Measurements from ENCODE around the gene ZNF536. TPM values are rescaled to one million over a fixed set of nuclear protein-coding genes. Genes with fewer than 3 reads are reported as not detected.

Gene ZNF536
- total and polyA plus RNA-seq, 2 of the 13 experiments (the other 11 are each of a cell fraction or from before 2014, with no cell fraction given) = not detected

DNA sequence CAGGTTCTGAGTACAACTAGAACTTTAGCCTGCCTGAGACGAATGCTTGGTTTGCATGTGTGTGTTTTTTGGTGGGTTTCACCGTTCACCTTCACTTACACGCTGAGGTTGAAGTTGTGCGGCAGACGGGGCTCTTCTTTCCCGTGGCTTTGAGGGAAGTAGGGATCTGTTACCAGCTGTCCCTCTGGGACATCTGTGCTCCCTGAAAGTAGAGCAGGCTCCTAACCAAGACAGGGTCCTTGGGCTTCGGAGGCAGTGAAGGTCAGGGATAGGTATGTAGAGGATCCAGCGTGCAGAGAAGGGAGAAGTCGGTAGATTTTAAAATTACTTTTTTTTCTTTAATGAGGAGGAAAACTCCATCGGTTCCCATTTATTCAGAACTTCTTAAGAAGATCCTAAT lies 48.7 kb downstream of the ZNF536 start:
- H3K36me3 ChIP-seq (replicated peaks in 1 of 2; ENCODE audit: control insufficient read depth in 1 of 2, insufficient read depth in 2 of 2, low read length in 2 of 2) = no peaks in the 10 kb centered on the region
- ATAC-seq = no peak
- peaks cover 0 to 8% of the 10 kb centered on the region in 2 experiments; a peak in 2 of 5 replicates for H3K27me3 ChIP-seq (ENCODE audit: control insufficient read depth in 1 of 2, insufficient read depth in 2 of 2, low read length in 2 of 2)
- H3K4me1 ChIP-seq (ENCODE audit: insufficient read depth, low read length) = no peaks in the 10 kb centered on the region
- no peak overlapping the region for H3K4me3 ChIP-seq (replicated peaks in 1 of 3; ENCODE audit: insufficient read depth in 1 of 3, low read depth in 2 of 3, low read length in 3 of 3)
- intact Hi-C loops (cut with micrococcal nuclease; ENCODE audit: unreplicated experiment) (no loop called here), in situ Hi-C loops (cut with HindIII; ENCODE audit: extremely low pct_ligation_motif_present, low pct_unique_long_range_greater_than_20kb) (no loop called here)
- no peak overlapping the region for H3K4me2 ChIP-seq (ENCODE audit: low read depth, low read length)
- H3K9me3 ChIP-seq (ENCODE audit: low read length) = no peaks in the 10 kb centered on the region
- no peak for DNase-seq (ENCODE audit: low spot score)
- FAIRE-seq = no peak
- BruUV-seq (replicated peaks) = no TSS peak
- no peaks in the 10 kb centered on the region for H4K20me1 ChIP-seq (ENCODE audit: insufficient read depth, low read length)
- no peaks in the 10 kb centered on the region for H3K79me2 ChIP-seq (ENCODE audit: insufficient read depth, low read length)
- H3K27ac ChIP-seq (ENCODE audit: extremely low read length, insufficient read depth, low read length) = no peak overlapping the region
- POLR2A ChIA-PET = no interaction called here
- H2AFZ ChIP-seq (ENCODE audit: low read length) = no peak overlapping the region
- no peak overlapping the region for H3K9ac ChIP-seq (ENCODE audit: insufficient read depth, low read depth, low read length)
- TF ChIP-seq IRF2 (CRISPR knock-in tag; IDR thresholded peaks at IDR 0.05) (no peak), RFX1 (IDR thresholded peaks at IDR 0.05) (no peak), MBD4 (IDR thresholded peaks at IDR 0.05; ENCODE audit: borderline replicate concordance, low read length) (no peak)
- CTCF ChIA-PET (ENCODE audit: low intra/inter-chr PET ratio, low total read pairs) = no interaction called here
- 23% methylated on average over 10 of the region's 10 CpGs for WGBS (ENCODE audit: low lambda C conversion rate)

GRCh38 chr19:30421571-30421970 lies 49.4 kb downstream of the ZNF536 start:
- H2AFZ ChIP-seq (ENCODE audit: low read length) = no peak overlapping the region
- in situ Hi-C loops (cut with HindIII; ENCODE audit: extremely low pct_ligation_motif_present, low pct_unique_long_range_greater_than_20kb) = no loop called here
- no peak overlapping the region for H3K9ac ChIP-seq (ENCODE audit: insufficient read depth, low read depth, low read length)
- no peaks in the 10 kb centered on the region for H3K4me1 ChIP-seq (ENCODE audit: insufficient read depth, low read length)
- POLR2A ChIA-PET = no interaction called here
- no peak for TF ChIP-seq RFXAP (CRISPR knock-in tag; IDR thresholded peaks at IDR 0.05; ENCODE audit: borderline replicate concordance)
- TF ChIP-seq, protein P1, sequence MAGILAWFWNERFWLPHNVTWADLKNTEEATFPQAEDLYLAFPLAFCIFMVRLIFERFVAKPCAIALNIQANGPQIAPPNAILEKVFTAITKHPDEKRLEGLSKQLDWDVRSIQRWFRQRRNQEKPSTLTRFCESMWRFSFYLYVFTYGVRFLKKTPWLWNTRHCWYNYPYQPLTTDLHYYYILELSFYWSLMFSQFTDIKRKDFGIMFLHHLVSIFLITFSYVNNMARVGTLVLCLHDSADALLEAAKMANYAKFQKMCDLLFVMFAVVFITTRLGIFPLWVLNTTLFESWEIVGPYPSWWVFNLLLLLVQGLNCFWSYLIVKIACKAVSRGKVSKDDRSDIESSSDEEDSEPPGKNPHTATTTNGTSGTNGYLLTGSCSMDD (CRISPR knock-in tag; IDR thresholded peaks at IDR 0.05) = no peak
- TF ChIP-seq, protein P2, sequence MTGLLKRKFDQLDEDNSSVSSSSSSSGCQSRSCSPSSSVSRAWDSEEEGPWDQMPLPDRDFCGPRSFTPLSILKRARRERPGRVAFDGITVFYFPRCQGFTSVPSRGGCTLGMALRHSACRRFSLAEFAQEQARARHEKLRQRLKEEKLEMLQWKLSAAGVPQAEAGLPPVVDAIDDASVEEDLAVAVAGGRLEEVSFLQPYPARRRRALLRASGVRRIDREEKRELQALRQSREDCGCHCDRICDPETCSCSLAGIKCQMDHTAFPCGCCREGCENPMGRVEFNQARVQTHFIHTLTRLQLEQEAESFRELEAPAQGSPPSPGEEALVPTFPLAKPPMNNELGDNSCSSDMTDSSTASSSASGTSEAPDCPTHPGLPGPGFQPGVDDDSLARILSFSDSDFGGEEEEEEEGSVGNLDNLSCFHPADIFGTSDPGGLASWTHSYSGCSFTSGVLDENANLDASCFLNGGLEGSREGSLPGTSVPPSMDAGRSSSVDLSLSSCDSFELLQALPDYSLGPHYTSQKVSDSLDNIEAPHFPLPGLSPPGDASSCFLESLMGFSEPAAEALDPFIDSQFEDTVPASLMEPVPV (CRISPR knock-in tag; IDR thresholded peaks at IDR 0.05) = no peak
- no peak for TF ChIP-seq CCDC6 (CRISPR knock-in tag; IDR thresholded peaks at IDR 0.05)
- TF ChIP-seq ZBTB3 (CRISPR knock-in tag; IDR thresholded peaks at IDR 0.05; ENCODE audit: borderline replicate concordance, low read depth) = no peak
- TF ChIP-seq TCF7L2 (IDR thresholded peaks at IDR 0.05; ENCODE audit: low read depth, low read length) = no peak
- TF ChIP-seq ZNF616 (CRISPR knock-in tag; IDR thresholded peaks at IDR 0.05; ENCODE audit: low read depth) = no peak
- no peak for TF ChIP-seq RBM22 (optimal IDR thresholded peaks at IDR 0.05; ENCODE audit: low read length)
- no peak overlapping the region for H3K4me3 ChIP-seq (replicated peaks in 1 of 3; ENCODE audit: insufficient read depth in 1 of 3, low read depth in 2 of 3, low read length in 3 of 3)
- H4K20me1 ChIP-seq (ENCODE audit: insufficient read depth, low read length) = no peaks in the 10 kb centered on the region
- WGBS (ENCODE audit: low lambda C conversion rate) = 30% methylated on average over 2 of the region's 8 CpGs
- intact Hi-C loops (cut with micrococcal nuclease; ENCODE audit: unreplicated experiment) = no loop called here
- H3K9me3 ChIP-seq (ENCODE audit: low read length) = no peaks in the 10 kb centered on the region
- no peak overlapping the region for H3K4me2 ChIP-seq (ENCODE audit: low read depth, low read length)
- ATAC-seq = no peak
- FAIRE-seq = no peak
- H3K27ac ChIP-seq (ENCODE audit: extremely low read length, insufficient read depth, low read length) = no peak overlapping the region
- no peaks in the 10 kb centered on the region for H3K36me3 ChIP-seq (replicated peaks in 1 of 2; ENCODE audit: control insufficient read depth in 1 of 2, insufficient read depth in 2 of 2, low read length in 2 of 2)
- peaks cover 0 to 8% of the 10 kb centered on the region in 2 experiments; a peak in 2 of 5 replicates for H3K27me3 ChIP-seq (ENCODE audit: control insufficient read depth in 1 of 2, insufficient read depth in 2 of 2, low read length in 2 of 2)
- no peak for DNase-seq (ENCODE audit: low spot score)
- CTCF ChIA-PET (ENCODE audit: low intra/inter-chr PET ratio, low total read pairs) = no interaction called here
- no TSS peak for BruUV-seq (replicated peaks)
- no peaks in the 10 kb centered on the region for H3K79me2 ChIP-seq (ENCODE audit: insufficient read depth, low read length)
